Bone marrow (tissue), 2 donors: ENCODE measurements around the gene FAF2.
A peak's percentile ranks its signal among the peaks of the same experiment; 100 is the strongest.
"Not testable (repeated sequence)": the region's sequence is repeated elsewhere in the genome, so short reads cannot be mapped to it uniquely, and the experiment has no call there.

Experiments used
- DNase-seq, 2 donors: peaks; one replicate each; lab custom pipeline; 2025; lab: John Stamatoyannopoulos, UW

FAF2 gene, protein sequence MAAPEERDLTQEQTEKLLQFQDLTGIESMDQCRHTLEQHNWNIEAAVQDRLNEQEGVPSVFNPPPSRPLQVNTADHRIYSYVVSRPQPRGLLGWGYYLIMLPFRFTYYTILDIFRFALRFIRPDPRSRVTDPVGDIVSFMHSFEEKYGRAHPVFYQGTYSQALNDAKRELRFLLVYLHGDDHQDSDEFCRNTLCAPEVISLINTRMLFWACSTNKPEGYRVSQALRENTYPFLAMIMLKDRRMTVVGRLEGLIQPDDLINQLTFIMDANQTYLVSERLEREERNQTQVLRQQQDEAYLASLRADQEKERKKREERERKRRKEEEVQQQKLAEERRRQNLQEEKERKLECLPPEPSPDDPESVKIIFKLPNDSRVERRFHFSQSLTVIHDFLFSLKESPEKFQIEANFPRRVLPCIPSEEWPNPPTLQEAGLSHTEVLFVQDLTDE

DNA sequence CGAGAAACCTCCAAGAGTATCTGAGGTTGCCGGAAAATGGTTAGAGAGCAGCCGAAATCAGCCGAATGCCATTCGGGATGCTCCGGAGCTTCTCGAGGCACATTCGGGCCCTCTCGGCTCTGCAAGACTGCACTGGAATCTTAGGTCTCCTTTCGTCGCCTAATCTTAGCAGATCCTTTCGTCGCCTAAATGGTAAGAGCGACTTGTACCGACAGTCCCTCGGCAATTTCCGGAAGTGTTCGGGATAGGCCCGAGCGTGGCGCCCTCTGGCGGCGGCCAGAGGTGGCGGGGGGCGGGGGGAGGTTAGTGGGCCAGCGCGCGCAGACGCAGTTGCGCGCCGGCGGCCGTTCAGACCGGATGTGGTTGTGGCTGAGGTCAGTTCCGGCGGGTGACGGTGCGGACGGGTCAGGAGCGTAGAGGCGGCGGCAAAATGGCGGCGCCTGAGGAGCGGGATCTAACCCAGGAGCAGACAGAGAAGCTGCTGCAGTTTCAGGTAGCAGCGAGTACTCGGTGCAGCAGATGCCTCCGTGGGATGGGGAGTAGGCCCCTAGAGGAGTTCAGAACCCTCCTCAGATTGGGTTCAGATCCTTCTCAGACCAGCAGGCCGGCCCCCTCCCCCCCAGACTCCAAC, at the start of gene FAF2:
TSS of gene FAF2 (plus strand) at position 408 of the 631 bp plus-strand sequence. CDS start at position 431, 23 bp downstream.
- peak; percentile 95 to 96 for DNase-seq

DNA sequence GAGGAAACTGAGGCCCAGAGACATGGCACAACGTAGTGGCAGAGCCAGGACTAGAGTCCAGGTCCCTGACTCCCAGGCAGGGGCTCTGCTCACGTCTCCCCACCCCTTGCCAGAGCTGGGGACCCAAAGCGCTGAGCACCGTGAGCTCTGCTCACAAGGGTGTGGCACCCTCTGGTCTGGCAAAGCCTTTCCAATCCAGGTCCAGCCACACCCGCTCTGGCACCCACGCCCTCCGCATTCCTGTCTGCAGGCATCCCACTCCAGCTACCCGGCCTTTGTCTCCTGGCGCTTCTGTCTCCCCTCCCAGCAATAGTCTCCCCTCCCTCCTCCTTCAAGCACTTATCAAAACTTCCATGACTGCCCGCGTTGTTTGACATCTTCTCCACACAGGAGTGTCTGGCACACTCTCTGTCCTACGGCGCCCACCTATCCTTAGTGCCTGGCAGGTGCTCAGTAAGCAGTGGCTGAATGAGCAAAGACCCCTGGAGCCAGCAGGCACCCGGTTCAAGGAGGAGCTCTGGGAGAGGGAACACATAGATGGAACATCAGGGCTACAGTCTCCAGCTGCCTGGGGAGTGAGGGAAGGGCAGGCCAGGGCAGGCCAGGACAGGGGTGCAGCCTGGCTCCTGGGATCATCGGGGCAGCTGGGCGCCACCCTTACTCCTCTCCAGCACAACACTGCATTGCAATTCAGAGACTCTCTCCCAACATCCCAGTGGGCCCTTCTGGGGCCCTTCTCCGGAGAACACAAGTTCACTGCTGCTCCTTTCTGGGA, 47.6 kb upstream of the FAF2 start:
- DNase-seq, result no peak

DNA sequence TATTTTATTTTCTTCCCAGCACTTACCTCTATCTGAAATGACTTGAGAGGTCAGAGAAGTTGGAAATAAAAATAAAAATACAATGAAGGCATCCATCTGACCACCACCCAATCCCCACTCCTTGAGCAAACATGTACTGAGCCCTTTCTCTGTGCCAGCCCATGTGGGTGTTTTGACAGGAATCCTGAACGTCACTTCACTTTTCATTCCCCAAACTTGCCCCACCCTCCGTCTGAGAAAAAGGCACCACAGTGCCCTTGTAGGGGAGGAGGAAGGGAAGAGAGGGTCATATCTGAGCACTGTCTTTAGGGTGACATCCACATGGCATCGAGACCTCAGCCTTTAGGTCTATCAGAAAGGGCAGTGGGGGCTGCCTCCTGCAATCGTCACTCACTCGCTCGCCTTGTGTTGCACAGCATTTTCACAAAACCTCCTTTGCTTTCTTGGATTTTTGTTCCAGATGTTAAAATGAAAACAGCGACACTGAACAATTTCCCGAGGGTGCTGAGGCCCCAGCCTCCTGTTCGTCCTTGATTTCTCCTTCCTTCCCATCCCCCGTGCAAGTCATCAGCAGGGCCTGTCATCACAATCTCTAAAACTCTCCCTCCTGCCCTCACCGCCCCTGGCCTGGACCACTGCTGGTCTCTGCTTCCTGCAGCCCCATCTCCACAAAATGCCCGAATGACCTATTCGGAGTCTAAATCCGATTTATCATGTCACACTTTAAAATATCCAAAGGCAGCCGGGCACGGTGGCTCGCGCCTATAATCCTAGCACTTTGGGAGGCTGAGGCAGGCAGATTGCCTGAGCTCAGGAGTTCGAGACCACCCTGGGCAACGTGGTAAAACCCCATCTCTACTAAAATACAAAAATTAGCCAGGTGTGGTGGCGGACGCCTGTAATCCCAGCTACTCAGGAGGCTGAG, 46.6 kb upstream of the FAF2 start:
- DNase-seq, result no peak

DNA sequence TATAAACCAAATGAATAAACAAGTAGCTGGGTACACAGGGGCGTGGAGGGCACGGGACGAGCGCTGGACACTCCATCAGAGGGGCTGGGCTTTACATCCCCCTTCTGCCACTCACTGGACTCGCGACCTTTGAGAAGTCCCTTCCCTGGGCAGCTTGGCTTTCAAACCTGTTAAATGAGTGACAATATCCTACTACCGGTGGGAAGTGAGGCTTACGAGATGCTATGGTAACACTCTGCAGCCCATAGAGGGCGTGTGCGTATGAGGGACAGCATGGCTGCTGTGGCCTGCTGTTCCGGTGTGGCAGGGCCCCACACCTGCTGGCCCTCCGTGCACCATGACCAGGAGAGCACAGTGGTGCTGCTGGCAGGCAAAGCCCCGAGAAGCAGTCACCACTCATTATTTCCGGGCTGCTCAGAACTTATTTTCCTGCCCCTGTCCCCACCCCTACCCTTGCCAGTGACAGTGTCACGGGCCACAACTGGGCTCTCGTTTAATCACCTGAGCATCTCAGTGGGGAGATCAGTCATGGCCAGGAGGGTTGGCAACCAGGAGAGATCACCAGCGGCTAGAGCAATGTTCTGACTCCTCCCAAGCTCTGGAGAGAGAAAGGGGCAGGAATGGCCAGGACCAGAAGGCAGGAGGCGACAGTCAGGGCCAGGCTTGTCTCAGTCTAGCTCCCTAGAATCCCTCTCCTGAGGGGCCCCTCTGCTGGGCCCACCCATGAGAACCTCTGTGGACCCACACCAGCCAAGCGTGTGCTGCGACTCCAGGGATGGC, 42.3 kb upstream of the FAF2 start:
- DNase-seq, result no peak

DNA sequence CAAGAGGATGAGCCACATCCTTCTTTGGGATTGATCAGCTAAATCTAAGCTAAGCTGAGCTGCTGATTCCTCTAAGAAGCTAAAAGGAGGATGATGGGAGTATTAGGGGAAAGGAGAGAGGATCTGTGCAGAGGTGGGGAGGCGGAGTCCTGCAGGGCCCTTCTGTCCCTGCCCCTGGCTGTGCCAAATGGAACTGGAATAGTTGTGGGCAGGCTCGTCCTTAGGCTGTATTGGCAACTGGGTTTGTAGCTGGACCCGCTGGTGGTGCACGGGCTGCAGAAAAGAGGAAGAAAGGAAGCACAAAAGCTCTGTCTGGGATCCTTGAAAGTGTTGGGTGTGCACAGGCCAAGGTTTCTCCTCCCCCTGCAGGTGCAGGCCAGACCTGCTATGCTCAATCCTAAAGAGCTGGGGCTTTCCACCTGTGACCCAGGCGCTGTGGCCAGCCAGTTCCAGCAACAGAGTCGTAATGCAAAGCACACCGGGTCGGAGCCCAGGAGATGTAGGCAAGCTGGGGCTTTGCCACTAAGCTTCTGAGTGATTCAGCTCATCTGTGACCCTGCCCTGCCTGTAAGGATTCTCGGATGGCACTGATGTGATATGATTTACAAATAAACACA, 41.6 kb upstream of the FAF2 start:
- no peak for DNase-seq

DNA sequence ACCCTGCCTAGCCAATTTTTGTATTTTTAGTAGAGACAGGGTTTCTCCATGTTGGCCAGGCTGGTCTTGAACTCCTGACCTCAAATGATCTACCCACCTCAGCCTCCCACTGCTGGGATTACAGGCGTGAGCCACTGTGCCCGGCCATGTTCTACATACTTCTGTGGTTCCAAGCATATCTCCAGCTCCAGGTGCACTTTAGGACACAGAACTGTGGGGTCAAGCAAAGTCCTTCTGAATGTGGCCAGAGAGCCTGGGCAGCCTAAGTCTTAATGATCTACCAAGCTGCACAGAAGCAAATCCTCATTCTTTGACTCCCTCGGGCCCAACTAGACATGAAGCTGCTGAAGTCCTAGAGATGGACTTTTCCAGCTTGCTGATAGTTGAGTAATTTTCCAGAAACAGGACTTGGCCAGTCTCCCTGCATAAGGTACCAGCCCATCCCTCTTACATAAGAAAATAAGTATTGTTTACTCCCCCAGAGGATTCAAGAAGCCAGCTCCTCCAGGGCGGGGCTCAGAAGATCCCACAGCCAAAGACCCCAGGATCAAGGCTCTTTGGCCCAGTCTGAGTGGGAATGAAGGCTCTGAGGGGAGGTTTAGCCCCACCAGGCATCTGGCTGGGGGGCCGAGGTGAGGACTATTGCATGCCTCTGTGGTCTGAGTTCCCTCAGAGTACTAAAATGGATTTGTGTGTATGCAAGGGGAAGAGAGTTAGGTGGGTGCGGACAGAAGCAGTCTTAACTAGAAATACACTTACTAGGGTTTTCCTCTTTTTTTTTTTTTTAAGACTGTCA, 40.5 kb upstream of the FAF2 start:
- DNase-seq, result no peak

DNA sequence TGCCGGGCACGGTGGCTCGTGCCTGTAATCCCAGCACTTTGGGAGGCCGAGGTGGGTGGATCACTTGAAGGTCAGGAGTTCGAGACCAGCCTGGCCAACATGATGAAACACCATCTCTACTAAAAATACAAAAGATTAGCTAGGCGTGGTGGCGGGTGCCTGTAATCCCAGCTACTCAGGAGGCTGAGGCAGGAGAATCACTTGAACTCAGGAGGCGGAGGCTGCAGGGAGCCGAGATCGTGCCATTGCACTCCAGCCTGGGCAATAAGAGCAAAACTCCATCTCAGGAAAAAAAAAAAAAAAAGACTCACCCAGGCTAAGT, 40.0 kb upstream of the FAF2 start:
- not testable (repeated sequence) for DNase-seq

DNA sequence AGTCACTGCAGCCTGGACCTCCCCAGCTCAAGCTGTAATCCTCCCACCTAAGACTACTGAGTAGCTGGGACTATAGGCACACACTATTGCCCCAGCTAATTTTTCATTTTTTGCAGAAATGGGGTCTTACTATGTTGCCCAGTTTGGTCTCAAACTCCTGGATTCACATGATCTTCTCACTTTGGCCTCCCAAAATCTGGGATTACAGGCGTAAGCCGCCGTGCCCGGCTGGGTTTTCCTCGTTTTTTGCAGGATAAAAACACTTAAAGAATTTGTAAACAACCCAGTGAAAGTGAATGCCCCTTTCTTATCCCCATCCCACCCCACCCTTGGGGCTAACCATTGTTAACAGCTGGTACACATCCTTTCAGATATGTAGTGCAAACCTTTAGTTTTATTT, 39.6 kb upstream of the FAF2 start:
- no peak for DNase-seq

DNA sequence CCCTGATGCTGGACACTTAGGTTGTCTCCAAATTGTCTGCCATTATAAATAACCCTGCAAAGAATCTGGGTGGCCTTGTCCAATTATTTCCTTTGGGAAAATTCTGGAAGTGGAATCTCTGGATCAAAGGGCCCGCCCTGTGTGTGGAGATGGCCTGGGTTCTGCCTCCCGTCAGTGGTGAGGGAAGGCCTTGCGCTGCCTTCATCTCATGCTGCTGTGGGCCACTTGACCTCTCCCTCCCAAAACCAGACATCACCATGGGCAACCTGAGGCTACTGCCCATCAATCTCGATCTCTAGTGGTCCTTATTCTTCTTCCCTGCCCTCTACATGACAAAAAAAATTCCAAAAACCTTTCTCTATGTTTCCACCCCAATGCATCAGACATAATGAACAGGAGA, 38.4 kb upstream of the FAF2 start:
- DNase-seq, result no peak

DNA sequence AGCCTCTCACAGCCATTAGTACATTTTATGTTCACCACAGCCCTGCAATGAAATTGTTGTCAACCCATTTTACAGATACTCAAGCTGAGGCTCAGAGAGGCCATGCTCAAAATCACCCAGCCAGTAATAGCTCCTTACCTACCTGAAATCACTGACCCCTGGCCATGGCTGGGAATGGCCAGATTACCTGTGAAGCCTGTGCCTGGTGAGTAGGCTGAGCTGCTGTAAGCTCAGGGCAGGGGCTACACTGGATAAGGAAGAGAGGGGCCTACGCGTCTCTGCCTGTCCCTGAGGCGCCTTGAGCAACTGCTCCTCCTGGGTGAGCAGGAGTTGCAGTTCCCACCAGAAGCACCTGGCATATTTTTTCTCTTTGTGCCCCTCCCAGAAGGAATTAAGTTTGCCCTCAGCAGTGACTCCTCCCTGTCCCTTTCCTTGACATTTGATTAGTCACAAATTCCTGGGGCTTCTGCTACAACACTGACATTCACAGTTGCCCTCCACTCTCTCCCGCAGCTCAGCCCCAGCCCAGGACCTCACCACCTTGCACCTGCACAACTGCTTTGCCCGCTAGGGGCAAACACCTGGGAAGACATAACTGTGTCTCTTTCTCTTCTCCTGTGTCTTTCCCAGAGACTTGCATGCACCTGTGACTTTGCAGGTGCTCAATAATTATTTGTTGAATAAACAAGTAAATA, 37.6 kb upstream of the FAF2 start:
- no peak for DNase-seq

DNA sequence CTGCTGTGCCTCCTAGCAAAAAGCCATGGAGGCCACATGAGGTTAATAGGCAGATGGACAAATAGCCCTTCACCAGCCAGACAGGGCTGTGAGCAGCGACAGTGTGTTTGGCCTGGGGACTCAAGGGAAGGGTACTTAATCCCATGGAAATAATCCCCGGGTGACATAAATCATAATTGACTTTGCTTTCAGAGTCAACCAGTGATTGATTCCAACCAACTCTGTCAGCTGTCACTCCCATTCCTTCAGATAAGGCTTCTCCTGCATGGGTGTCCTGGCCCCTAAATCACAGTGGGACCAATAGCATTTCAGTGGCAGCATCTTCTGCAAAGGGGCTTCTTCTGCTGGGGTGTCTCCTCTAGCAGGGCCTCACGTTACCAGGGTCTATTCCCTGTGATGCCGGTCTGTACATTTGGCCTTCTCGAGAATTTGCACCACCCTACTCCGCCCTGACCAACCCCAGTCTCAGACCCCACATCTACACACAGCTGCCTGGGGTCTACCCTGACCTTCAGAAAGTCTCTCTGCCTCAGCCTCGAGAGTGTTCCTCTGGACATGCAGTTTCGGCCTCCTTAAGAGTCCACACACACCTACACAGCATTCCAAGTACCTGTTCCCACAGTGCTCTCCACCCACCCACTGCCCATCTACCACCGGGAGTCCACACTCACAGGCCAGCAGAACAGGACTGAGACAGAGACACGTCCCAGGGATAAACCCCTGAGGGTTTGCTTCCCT, 35.5 kb upstream of the FAF2 start:
- no peak for DNase-seq

DNA sequence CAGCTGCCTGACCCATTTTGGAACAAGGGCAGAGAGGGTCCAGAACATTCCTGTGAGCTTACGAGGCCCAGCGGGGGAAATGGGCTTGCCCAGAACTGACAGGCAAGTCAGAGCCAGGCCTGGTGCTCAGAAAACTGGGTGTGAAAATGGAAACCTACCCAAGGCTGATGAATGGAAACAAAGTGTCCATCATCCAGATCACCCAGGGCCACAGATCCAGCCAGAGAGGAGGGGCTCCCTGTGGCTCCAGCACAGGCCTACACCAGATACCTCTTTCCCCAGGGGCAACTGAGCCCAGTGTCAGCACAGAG, 35.0 kb upstream of the FAF2 start:
- DNase-seq, result no peak

DNA sequence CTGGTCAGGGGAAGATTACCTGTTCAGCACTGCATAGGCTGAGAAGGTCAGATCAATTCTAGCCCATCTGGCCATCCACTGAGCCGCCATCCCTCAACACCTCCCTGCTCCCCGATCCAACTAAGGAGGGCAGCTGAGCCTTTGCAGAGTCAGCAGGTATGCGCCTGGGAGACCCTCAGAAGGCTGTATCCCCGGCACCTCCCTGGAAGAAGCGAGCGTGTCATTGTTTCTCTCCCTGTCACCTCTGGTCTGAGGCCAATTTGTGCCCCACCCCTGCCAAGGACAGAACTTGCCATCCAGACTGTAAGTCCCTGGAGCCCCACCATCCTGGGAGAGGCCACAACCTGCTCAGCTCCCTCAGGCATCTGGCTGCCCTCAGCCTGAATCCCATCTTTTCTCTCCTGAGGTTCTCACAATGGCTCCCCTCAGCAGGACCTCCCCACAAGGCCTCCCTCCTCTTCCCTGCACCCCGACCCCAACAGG, 34.4 kb upstream of the FAF2 start:
- DNase-seq, result no peak

DNA sequence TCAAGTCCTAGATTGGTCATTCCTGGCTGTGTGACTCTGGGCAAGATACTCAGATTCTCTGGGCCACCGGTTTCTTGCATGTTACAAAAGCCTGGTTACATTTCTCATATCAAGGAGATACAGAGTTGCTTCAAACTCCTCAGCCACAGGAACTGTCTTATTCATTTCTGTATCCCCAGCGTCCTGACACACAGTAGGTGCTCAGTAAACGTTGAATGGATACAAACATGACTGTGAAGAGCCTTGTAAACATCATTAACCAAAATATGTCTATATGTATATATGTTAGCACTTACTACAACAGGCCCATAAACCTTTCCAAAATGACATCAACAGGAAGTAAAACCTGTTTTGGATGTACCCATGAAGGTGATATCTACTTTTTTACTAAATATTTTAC, 33.5 kb upstream of the FAF2 start:
- no peak for DNase-seq

DNA sequence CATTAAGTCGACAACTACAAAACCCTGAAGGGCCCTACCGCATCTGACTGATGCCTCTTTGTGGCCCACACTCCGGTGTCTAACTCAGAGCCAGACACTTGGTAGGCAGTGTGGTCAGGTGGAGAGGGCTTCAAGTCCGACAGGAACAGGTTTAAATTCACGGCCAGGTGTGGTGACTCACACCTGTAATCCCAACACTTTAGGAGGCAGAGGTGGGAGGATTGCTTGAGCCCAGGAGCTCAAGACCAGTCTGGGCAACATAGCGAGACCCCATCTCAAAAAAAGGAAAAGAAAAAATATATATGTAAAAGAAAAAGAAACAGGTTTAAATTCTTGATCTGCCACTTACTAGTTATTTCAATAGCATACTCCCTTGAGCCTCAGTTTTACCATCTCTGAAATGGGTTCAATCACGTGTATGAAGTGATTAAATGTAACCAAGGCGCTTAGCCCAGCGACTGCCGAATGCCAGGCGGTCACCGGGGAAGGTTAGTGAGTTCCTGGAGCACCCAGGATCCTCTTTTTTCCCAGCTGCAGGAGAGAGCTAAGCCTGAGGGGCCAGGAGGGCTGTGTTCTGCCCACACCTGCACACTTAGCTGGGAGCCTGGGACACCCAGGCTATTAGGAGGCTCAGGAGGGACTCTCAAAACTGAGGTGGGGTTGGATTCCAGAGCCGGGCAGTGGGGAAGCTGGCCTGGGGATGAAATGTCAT, 32.8 kb upstream of the FAF2 start:
- DNase-seq, result no peak

DNA sequence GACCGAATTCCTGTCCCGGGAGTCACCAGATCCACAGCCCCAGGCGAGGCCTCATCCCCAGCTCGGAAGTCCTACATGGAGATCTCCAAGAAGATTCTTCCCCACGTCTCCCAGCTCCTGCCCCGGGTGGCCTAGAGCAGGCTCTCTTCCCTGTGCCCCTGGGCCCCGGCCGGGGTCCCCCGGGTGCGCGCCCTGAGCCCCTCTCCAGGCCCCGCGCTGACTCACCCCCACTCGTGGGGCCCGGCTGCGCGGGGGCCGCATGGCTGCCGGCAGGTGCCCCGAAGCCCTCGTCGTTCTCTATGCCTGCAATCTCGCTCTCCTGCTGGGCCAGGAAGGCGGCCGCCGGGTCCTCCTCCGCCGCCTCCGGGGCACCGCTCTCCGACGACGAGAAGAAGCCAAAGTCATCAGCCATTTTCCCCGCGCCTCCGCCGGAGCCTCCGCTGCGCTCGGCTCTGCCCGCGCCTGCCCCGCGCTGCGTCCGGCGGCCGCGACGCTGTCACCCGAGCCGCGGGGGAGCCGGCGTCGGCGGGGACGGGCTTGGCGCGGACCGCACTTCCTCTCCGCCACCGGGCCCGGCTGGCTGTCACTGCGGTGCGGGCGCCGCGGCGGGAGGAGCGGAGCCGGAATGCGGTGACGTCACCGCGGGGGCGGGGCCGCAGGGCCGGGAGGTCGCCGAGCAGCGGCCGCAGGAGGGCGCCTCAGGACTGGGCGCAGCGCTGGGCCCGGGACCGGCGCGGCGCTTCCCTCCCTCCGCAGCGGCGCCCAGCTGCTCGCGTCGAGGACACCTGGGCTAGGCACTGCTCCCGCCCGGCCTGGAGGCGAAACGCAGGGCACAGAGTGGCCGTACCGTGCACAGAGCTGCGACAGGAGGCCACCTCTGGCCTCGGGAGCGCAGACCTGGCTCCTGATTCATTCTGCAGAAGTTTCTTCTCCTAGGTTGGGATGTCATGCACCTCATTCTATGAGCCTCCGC, 31.9 kb upstream of the FAF2 start, which contains the start of gene CLTB:
TSS of gene CLTB (minus strand) at position 588 of the 973 bp plus-strand sequence. CDS start at position 412, 176 bp downstream.
- DNase-seq, result peak; percentile 60 to 72
